Breast epithelium (tissue), 4 donors: Measurements from ENCODE around the gene PLPPR1. TPM values are rescaled to one million over a fixed set of nuclear protein-coding genes. Genes with fewer than 3 reads are reported as not detected.

Experiments
- DNase-seq, 2 donors: peaks; one replicate each; pipeline ENCODE4 v3.0.0-alpha.2; 2019; ENCODE audit warnings: low spot score in 2 of 2
- H3K27ac ChIP-seq, 2 donors: fragments of 200-600 bp; sonication (generic) in 1 of 2; one replicate each; pipeline ENCODE4 v1.5.1; 2016 to 2019; ENCODE audit warnings: mild to moderate bottlenecking in 1 of 2
- H3K27me3 ChIP-seq, 2 donors: fragments of 200-600 bp; sonication (generic) in 1 of 2; one replicate each; pipeline versions ENCODE4 v1.5.1 to v1.6.0; 2017 to 2019; ENCODE audit warnings: control low read depth in 1 of 2, mild to moderate bottlenecking in 1 of 2
- H3K36me3 ChIP-seq: fragments of 200-600 bp; one replicate; pipeline ENCODE4 v1.5.1; 2019
- H3K4me1 ChIP-seq, 2 donors: fragments of 200-600 bp; sonication (generic); one replicate each; pipeline ENCODE4 v1.5.1; 2016 to 2019; ENCODE audit warnings: control low read depth in 1 of 2
- H3K4me3 ChIP-seq, 3 donors: fragments of 200-600 bp; sonication (generic); 1 replicate in 2 of 3; 2 replicates in 1 of 3; pipeline ENCODE4 v1.5.1; 2016 to 2019; ENCODE audit warnings: mild to moderate bottlenecking in 3 of 3, moderate library complexity in 2 of 3
- H3K9me3 ChIP-seq, 2 donors: fragments of 200-600 bp; sonication (generic) in 1 of 2; one replicate each; pipeline ENCODE4 v1.5.1; 2016 to 2019; ENCODE audit warnings: control low read depth in 1 of 2
- CTCF ChIP-seq, 3 donors: fragments of 450-650 bp; IDR thresholded peaks; one replicate each; pipeline ENCODE4 v1.5.1; 2016 to 2017; ENCODE audit warnings: antibody characterized with exemption in 3 of 3, mild to moderate bottlenecking in 3 of 3, moderate library complexity in 3 of 3
- POLR2A ChIP-seq: fragments of 450-650 bp; IDR thresholded peaks from one replicate; pipeline ENCODE4 v1.6.1; 2016; ENCODE audit warnings: antibody characterized with exemption, mild to moderate bottlenecking, moderate library complexity
- POLR2AphosphoS5 ChIP-seq, 3 donors: sonication (generic); formaldehyde crosslinking; IDR thresholded peaks; one replicate each; pipeline ENCODE4 v1.6.1; 2017; ENCODE audit warnings: antibody characterized with exemption in 3 of 3
- intact Hi-C: fragments of 100-400 bp; cut with DNase I; formaldehyde crosslinking; loops from one replicate; pipeline ENCODE4 v1.15.1; 2023; ENCODE audit warnings: low total_unique reads
- total RNA-seq, 3 donors: library from RNA; depleted of rRNA; stranded (reverse); fragments of >200 nt; gene quantifications; one replicate each; pipeline ENCODE4 v1.1.0, GENCODE V29; 2016

PLPPR1 gene
- total RNA-seq, 3 donors from 2014 or later, result 0.66 to 2.2 TPM; not detected in 1

GRCh38 chr9:101212661-101213060 lies 184.1 kb downstream of the PLPPR1 start:
- no peak overlapping the region for H3K27ac ChIP-seq
- H3K4me1 ChIP-seq, result no peaks in the 10 kb centered on the region
- intact Hi-C loops, result no loop called here

GRCh38 chr9:101219030-101219429 lies 190.5 kb downstream of the PLPPR1 start:
- Histone ChIP-seq H3K27ac (no peak overlapping the region), H3K27me3 (no peaks in the 10 kb centered on the region), H3K36me3 (no peaks in the 10 kb centered on the region), H3K4me1 (no peaks in the 10 kb centered on the region), H3K9me3 (no peaks in the 10 kb centered on the region), H3K4me3 (no peak overlapping the region)
- TF ChIP-seq POLR2AphosphoS5 (IDR thresholded peaks at IDR 0.05), result no peak
- TF ChIP-seq POLR2A, result no peak
- no peak for TF ChIP-seq CTCF (IDR thresholded peaks at IDR 0.05)
- intact Hi-C loops, result no loop called here
- DNase-seq, result no peak

More at GRCh38 chr9:101212661-101213060, 184.1 kb downstream of the PLPPR1 start:
- no peak overlapping the region for H3K4me3 ChIP-seq
- TF ChIP-seq CTCF (IDR thresholded peaks at IDR 0.05) (no peak), POLR2AphosphoS5 (IDR thresholded peaks at IDR 0.05) (no peak), POLR2A (no peak)
- DNase-seq, result no peak
- no peaks in the 10 kb centered on the region for H3K36me3 ChIP-seq
- H3K9me3 ChIP-seq, result no peaks in the 10 kb centered on the region
- no peaks in the 10 kb centered on the region for H3K27me3 ChIP-seq

GRCh38 chr9:101220341-101220740 lies 191.8 kb downstream of the PLPPR1 start:
- no peaks in the 10 kb centered on the region for H3K4me1 ChIP-seq

GRCh38 chr9:101225271-101225670 lies 196.7 kb downstream of the PLPPR1 start:
- H3K27me3 ChIP-seq, result no peaks in the 10 kb centered on the region
- TF ChIP-seq POLR2A (no peak), CTCF (IDR thresholded peaks at IDR 0.05) (no peak), POLR2AphosphoS5 (IDR thresholded peaks at IDR 0.05) (no peak)
- intact Hi-C loops, result no loop called here
- H3K4me3 ChIP-seq, result no peak overlapping the region
- H3K4me1 ChIP-seq, result no peaks in the 10 kb centered on the region
- H3K36me3 ChIP-seq, result no peaks in the 10 kb centered on the region
- H3K9me3 ChIP-seq, result peaks cover 0 to 5% of the 10 kb centered on the region in 2 donors
- DNase-seq, result no peak
- H3K27ac ChIP-seq, result no peak overlapping the region

More at GRCh38 chr9:101220341-101220740, 191.8 kb downstream of the PLPPR1 start:
- no peaks in the 10 kb centered on the region for H3K27me3 ChIP-seq
- no peak overlapping the region for H3K27ac ChIP-seq
- DNase-seq, result no peak
- no peak overlapping the region for H3K4me3 ChIP-seq
- H3K36me3 ChIP-seq, result no peaks in the 10 kb centered on the region
- no peaks in the 10 kb centered on the region for H3K9me3 ChIP-seq
- intact Hi-C loops, result no loop called here
- TF ChIP-seq POLR2A, result no peak
- TF ChIP-seq POLR2AphosphoS5 (IDR thresholded peaks at IDR 0.05), result no peak
- TF ChIP-seq CTCF (IDR thresholded peaks at IDR 0.05), result no peak

- intact Hi-C loops, result no loop called here
- no peaks in the 10 kb centered on the region for H3K4me1 ChIP-seq
- H3K27ac ChIP-seq, result no peak overlapping the region
- no peak overlapping the region for H3K4me3 ChIP-seq
- peaks cover 0 to 5% of the 10 kb centered on the region in 2 donors for H3K9me3 ChIP-seq
- no peaks in the 10 kb centered on the region for H3K36me3 ChIP-seq
- no peak for DNase-seq
- TF ChIP-seq POLR2AphosphoS5 (IDR thresholded peaks at IDR 0.05), result no peak
- H3K27me3 ChIP-seq, result no peaks in the 10 kb centered on the region
These were observed 197.6 kb downstream of the PLPPR1 start for GRCh38 chr9:101226161-101226560.

GRCh38 chr9:101226803-101227202 lies 198.3 kb downstream of the PLPPR1 start:
- no peak for TF ChIP-seq POLR2AphosphoS5 (IDR thresholded peaks at IDR 0.05)
- no peak for TF ChIP-seq CTCF (IDR thresholded peaks at IDR 0.05)
- no peaks in the 10 kb centered on the region for H3K36me3 ChIP-seq
- no peaks in the 10 kb centered on the region for H3K27me3 ChIP-seq
- DNase-seq, result no peak
- intact Hi-C loops, result no loop called here
- H3K4me1 ChIP-seq, result no peaks in the 10 kb centered on the region
- H3K27ac ChIP-seq, result no peak overlapping the region
- no peak overlapping the region for H3K4me3 ChIP-seq
- H3K9me3 ChIP-seq, result peaks cover 0 to 5% of the 10 kb centered on the region in 2 donors
